HG02981 (cell line): ENCODE results near the gene RAB11A.
"Not testable (repeated sequence)": the region's sequence is repeated elsewhere in the genome, so short reads cannot be mapped to it uniquely, and the experiment has no call there.

Experiments
- ATAC-seq: cut with Tn5 transposase; IDR thresholded peaks from one replicate; pipeline ENCODE4 v1.9.1; 2021; ENCODE audit warnings: mild to moderate bottlenecking, moderate library complexity; ENCODE audit not compliant: unreplicated experiment

The RAB11A gene

DNA sequence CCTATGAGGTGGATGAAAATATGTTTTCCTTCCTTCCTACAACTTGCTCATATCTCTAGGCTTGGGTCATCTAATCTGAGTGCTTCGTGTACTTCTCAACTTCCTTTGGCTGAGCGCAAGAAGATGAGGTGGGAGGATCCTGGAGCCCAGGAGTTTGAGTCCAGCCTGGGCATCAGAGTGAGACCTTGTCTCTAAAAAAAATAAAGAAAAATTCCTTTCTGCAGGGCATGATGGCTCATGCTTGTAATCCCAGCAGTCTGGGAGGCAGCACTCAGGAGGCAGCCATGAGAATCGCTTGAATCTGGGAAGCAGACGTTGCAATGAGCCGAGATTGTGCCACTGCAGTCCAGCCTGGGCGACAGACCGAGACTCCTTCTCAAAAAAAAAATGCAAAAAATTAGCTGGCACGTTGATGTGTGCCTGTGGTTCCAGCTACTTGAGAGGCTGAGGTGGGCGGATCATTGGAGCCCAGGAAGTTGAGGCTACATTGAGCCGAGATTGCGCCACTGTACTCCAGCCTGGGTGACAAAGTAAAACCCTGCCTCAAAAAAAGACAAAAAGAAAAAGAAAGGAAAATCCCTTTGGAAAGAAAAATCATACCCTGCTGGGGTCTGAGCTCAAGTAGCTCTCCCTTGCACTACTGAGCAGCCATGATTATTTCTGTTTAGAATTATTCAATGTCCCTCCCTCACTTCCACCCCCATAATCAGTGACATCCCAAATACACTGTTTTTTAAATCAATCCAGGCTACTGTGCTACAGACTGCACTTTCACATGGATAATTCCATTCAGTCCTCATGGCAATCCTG is 28.0 kb upstream of the RAB11A start:
- ATAC-seq, result no peak

DNA sequence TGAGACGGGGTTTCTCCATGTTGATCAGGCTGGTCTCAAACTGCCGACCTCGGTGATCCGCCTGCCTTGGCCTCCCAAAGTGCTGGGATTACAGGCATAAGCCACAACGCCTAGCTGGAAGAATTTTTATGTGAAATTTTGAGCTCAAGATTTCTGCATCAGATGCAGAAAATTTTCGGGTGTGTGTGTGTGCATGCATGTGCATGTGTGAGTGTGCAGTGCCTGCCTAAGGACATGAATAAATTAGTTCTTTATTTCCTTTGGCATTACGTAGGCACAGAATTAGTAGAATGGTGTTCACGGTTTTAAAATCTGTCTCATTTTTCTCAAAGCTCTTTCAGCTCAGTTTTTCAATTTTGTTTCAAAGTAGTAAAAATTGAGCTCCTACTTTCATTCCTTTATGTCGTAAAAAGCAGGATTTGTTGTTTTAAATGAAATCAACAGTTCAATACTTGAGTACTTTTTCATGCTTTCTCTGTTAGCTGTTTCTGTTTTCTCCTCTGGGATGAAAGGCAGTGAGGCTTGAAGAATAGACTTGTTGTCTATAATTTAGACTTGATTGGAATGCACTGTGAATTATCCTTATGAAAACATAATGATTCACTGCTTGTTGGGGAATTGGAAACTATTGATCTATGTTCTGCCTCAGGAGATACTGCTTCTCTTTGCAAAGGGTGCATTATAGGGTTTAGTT is 23.3 kb upstream of the RAB11A start:
- no peak for ATAC-seq

DNA sequence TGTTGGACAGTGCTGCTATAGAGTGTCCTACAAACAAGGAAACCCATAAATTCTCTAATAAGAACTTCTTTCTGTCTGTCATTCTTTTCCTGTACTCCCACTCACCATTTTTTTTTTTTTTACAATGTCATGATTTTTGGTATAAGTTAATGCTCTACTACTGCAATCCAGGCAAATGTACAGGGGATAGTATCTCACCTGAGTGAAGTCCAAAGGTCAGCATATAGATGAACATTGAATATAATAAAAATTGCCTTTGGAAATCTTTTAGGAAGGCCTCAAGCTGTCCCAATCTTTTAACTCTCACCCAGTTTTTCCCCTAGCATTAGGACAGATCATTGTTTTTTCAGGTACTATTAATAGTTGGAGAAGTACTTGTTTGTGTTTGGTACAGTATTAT is 21.3 kb upstream of the RAB11A start:
- ATAC-seq, result no peak

DNA sequence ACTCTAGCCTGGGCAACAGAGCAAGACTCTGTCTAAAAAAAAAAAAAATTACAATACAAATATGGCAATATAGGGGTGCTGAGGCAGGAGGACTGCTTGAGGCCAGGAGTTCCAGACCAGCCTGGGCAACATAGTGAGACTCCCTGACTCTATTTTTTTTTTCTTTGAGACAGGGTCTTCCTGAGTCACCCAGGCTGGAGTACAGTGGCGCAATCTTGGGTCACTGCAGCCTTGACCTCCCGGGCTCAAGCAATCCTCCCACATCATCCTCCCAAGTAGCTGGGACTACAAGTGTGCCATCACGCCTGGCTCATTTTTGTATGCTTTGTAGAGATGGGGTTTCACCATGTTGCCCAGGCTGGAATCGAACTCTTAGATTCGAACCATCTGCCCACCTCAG is 17.3 kb upstream of the RAB11A start:
- ATAC-seq, result no peak

DNA sequence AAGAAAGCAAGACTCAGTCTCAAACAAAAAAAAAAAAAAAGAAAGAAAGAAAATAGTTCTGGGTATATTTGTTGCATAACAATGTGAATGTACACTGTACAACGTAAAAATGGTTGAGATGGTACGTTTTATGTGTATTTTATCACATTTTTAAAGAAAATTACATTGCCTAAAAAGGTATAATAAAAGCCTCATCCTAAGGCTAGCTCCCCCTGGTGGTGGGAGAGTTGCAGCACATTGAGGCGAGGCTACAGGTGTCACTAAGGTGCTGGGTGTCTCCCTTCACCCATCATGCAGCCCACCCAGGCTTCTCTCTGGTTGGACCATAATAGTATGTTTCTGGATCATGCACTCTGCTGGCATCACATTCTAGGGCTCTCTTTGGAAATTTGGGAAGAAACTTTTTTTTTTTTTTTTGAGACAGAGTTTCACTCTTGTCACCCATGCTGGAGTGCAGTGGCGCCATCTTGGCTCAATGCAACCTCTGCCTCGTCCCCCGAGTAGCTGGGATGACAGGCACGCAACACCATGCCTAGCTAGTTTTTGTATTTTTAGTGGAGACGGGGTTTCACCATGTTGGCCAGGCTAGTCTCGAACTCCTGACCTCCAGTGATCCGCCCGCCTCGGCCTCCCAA is 12.4 kb upstream of the RAB11A start:
- no peak for ATAC-seq

DNA sequence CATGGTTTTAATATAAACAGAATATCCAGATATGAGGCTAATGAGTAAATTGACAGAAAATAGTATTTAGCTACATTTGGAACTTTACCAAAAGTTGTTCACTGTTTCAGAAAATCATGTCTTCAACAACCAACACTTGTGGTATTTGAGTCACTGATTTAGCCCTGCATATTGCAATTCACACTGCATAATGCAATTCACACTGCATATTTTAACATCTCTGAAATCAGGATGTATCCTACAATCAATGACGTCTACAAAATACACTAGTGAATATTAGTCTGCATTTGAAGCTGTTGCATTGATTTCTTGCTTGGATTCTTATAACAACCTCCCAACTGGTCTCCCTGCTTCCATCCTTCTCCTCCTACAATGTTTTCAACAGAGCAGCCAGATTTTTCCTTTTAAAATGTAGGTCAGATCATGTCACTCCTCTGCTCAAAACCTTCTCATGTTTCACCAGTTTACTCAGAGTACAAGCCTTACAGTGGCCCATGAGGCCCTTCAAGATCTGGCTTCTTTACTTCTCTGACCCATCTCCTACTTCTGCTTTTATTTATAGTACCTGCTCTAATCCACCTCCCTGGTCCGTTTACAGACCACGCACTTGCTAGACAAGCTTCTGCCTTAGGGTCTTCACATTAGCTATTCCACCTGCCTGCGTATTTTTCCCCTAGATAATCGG is 11.4 kb upstream of the RAB11A start:
- ATAC-seq, result no peak

DNA sequence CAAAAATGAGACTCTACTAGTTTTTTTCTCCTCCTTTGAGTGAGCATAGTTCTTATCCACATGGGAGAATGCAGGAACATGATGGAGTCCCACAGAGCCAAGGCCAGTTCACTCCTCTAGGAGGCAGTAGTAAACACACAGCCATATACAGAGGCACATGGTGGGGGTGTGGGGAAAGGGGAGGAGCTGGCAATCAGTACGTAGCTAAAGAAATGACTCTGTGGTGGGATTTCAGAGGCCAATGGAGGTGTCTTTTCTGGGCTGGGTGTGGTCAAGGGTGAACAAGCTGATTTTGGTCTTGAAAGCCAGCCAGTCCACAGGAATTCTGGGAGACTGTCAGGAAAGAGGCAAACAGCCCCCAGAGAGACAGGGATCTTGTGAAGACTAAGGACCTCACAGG is 6.6 kb upstream of the RAB11A start:
- ATAC-seq, result no peak

DNA sequence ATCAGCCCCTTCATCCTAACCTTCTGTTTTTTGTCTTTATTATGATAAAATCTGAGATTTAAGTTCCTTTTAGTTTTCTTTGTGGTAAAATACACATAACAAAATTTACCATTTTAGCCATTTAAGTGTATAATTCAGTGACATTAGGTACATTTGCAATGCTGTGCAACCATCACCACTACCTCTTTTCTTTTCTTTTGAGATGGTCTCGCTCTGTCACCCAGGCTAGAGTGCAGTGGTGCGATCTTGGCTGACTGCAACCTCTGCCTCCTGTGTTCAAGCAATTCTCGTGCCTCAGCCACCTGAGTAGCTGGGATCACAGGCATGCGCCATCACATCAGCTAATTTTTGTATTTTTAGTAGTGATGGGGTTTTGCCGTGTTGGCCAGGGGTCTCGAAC is 6.2 kb upstream of the RAB11A start:
- ATAC-seq, result no peak

DNA sequence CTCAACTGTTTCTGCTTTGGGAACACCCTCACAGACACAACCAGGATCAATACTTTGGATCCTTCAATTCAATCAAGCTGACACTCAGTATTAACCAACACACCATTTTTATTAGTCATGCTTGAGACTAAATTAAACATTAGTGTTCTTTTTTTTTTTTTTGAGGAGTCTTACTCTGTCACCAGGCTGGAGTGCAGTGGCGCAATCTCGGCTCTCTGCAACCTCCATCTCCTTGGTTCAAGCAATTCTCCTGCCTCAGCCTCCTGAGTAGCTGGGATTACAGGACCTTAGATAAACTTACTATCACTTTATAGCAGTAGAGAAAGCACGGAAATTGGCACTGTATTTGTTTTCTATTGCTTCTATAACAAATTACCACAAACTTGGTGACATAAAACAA is 2.0 kb upstream of the RAB11A start:
- no peak for ATAC-seq

DNA sequence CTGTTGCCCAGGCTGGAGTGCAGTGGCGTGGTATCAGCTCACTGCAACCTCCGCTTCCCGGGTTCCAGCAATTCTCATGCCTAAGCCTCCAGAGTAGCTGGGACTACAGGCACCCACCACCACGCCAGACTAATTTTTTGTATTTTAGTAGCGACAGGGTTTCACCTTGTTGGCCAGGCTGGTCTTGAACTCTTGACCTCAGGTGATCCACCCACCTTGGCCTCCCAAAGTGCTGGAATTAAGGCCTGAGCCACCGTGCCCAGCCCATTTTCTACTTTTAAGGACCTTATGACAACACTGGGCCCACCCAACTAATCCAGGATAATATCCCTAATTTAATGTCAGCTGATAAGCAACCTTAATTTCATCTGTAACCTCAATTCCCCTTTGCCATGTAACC is 1.4 kb upstream of the RAB11A start:
- ATAC-seq, result not testable (repeated sequence)

DNA sequence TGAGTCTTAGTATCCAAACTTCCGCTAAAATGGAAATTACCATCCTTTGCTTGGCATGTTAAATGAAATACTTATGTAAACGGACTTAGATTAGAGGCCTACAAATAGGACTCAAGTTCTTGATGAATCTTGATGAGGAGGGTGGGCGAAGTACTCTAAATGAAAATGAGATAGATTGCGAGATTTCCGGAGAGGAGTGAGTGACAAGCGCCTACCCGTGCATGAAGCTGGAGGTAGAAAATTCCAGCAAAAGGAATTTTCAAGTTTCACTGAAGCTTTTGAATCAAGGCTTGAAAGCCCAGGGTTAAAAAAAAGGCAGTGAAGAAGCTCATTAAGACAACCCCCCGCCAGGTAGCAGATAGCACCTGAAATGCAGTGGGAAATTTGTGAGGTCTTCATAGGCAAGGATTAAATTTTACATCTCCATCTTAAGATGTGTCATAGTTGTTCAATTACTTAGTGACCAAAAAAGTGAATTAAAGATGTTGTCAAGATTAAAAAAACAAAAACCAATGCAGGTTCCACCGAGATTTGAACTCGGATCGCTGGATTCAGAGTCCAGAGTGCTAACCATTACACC is 655 bp upstream of the RAB11A start:
- ATAC-seq, result no peak

DNA sequence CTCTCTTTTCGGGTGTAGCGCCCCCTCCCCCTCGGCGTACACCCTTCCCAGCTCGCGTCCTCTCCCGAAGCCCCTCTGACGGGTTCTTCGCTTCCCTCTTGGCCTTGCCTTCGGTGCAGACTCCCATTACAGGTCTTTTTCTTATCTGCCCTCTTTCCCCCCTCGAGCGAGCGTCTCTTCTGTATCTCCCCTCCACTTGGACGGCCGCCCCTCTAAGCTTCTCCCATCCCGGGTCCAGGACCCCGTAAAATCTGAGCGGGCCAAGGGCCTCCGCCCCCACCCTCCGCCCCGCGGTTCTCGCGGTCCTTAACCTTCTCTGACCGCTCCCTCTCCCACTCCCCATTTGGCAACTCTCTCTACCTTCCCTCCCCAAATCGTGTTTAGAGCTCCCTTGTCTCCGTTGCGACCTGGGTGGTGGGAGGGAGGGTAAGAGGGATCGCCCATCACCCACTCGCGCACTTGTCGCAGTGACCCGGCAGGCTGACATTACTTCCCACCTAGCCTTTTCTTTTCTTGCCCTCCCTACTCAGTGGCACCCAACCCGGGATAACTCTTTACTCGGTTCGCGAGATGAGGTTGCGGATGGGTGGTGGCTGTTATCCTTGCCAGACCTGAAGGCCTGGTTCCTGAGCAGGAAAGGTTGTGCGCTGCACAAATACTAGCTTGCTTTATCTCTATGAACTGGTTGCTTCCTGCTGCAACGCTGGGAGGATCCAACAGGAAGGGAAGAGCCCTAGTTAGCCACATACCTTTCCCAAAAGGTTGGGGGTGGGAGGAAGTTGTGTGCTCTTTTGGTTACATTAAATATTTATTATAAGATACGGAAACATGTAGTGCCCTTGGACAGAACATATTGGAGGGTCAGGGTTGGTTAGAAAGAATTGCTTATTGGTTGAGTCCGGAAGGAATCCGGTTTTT is 922 bp downstream of the RAB11A start:
- ATAC-seq, result no peak

DNA sequence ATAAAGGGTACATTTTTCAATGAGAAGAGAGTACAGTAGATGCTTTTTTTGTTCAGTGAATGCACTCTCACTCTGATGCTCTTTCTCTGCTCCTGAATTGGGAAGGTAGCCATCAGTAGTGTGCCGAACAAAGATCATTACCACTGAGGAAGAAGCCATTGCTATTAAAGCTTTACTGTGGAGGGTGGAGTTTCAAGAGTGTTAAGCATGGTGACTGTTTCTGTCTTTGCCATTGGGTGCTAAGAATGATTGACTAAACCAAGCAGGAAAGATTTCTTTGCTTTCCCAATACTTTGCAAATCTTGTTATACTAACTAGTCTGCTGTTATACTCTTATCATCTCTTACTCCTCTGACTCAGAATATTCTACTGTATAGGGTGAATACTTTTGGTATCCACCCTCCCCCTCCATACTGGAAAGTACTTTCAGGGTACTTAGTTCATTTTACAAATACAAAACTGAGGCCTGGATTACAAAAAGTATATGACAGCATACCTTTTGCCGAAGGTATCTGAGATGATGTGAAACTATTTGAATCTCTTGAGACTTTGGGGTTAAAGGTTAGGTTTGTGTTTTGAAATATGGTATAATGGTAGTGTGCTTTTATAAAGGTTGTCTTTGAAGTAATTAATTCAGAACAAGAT is 1.7 kb downstream of the RAB11A start:
- ATAC-seq, result no peak

DNA sequence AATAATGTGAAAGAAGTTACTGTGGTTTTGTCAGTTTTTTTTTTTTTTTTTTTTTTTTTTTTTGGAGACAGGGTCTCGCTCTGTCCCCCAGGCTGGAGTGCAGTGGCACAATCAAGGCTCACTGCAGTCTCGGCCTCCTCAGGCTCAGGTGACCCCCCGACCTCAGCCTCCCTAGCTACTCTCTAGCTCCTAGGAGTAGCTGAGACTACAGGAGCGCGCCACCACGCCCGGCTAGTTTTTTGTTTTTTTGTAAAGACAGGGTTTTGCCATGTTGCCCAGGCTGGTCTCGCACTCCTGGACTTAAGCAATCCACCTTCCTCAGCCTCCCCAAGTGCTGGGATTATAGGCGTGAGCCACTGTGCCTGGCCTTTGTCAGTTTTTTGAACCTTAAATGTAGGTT is 2.6 kb downstream of the RAB11A start:
- ATAC-seq, result not testable (repeated sequence)

DNA sequence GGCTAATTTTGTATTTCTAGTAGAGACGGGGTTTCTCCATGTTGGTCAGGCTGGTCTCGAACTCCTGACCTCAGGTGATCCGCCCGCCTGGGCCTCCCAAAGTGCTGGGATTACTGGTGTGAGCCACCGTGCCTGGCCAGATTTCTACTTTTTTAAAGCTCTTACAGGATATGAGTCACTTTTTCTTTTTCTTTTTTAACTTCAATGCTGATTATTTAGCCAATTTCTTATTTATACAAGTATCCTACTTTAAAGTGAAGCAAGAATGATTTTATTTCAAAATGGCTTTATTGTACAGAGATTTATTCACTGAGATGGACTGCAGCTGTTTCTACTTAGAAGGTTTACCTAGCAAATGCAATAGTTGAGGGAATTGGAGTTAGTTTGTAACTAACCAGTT is 3.3 kb downstream of the RAB11A start:
- ATAC-seq, result not testable (repeated sequence)

DNA sequence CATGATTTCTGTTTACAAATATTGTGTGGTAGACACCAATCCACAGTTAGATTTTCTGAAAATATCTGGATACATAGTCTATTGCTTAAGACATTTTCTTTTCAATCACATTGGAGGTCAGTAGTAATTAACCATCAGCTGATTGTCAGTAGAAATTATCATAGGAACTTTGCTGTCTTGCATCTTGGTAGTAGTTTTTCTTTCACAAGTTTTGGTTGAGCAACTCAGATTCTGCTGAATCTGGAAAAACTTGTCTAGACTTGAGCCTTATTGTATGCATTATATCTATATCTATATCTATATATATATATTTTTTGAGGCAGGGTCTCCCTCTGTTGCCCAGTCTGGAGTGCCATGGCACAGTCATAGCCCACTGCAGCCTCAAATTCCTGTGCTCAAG is 4.0 kb downstream of the RAB11A start:
- no peak for ATAC-seq

DNA sequence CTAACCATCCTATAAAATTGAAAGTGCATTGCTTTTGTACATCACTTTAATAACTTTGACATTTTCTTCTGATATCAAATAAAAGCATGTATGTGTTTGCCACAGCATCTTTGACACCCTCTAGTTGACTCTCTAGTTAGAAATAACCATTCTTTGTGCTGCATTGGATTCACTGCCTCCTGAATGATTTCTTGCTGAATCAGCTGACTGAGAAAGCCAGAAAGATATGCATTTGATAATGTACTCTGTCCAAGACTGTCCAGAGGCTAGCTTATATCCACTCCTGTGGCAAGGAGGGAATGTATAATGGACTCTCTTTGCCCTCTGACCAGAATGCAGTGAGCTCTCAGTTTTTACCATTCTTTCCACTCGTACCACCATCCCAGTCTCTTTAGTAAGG is 6.2 kb downstream of the RAB11A start:
- ATAC-seq, result no peak

DNA sequence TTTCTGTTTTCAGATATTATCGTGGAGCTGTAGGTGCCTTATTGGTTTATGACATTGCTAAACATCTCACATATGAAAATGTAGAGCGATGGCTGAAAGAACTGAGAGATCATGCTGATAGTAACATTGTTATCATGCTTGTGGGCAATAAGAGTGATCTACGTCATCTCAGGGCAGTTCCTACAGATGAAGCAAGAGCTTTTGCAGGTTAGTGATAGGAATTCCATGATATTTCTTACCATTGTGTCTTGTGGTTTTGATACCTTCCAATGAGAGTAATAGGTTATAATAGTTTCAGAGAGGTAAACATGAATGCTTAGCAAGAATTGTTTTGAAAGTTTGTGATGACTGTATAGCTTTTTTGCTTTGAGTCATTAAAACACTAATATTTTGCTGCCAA is 8.5 kb downstream of the RAB11A start:
- no peak for ATAC-seq

DNA sequence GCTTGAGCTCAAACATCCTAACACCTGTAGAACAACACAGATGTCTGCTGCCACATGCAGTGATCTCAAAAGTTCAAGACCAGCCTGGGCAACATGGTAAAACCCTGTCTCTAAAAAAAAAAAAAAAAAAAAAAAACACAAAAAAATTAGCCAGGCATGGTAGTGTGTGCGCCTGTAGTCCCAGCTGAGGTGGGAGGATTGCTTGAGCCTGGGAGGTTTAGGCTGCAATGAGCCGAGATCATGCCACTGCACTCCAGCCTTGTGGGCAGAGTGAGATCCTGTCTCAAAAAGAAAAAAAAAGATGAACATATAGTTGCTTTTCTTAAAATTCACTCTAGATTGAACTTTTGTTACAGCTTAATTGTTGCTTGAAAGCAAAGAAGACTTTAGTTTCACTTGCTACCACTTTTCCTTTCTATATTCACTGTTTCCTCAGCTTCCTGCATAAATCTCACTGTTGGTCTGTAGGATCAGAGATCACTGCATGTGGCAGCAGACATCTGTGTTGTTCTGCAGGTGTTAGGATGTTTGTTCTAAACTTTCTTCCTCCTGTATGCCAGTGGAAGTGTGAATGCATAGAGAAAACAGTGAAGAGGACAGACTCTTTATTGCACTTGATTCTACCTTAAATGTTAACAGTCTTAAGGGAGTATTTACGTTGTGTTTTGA is 12.6 kb downstream of the RAB11A start:
- no peak for ATAC-seq
